Osteocyte (in vitro differentiated cells): ENCODE results near the gene FRAS1. TPM values are rescaled to one million over a fixed set of nuclear protein-coding genes. Genes with fewer than 3 reads are reported as not detected.
"Not testable (repeated sequence)": the region's sequence is repeated elsewhere in the genome, so short reads cannot be mapped to it uniquely, and the experiment has no call there.

Experiments
- DNase-seq: peaks from one replicate; pipeline ENCODE4 v3.0.0; 2021; ENCODE audit warnings: mixed read lengths; ENCODE audit not compliant: unreplicated experiment; ENCODE audit errors: extremely low spot score
- H3K27ac Mint-ChIP-seq: one replicate; pipeline ENCODE4 v1.8.0; 2021; ENCODE audit warnings: mild to moderate bottlenecking, mixed read lengths; ENCODE audit not compliant: unreplicated experiment
- H3K27me3 Mint-ChIP-seq: one replicate; pipeline ENCODE4 v1.8.0; 2021; ENCODE audit warnings: mixed read lengths; ENCODE audit not compliant: unreplicated experiment
- H3K36me3 Mint-ChIP-seq: one replicate; pipeline ENCODE4 v1.8.0; 2021; ENCODE audit warnings: mixed read lengths; ENCODE audit not compliant: unreplicated experiment
- H3K4me1 Mint-ChIP-seq: one replicate; pipeline ENCODE4 v1.8.0; 2021; ENCODE audit warnings: mixed read lengths; ENCODE audit not compliant: unreplicated experiment
- H3K4me3 Mint-ChIP-seq: one replicate; pipeline ENCODE4 v1.8.0; 2021; ENCODE audit warnings: mild to moderate bottlenecking, moderate library complexity, mixed read lengths; ENCODE audit not compliant: unreplicated experiment
- H3K9me3 Mint-ChIP-seq: one replicate; pipeline ENCODE4 v1.8.0; 2021; ENCODE audit warnings: mixed read lengths; ENCODE audit not compliant: unreplicated experiment
- CTCF ChIP-seq: fragments of 200-600 bp; sonication (generic); IDR thresholded peaks from 2 replicates; pipeline ENCODE4 v1.5.0; 2021; ENCODE audit warnings: antibody characterized with exemption, mild to moderate bottlenecking, moderate library complexity
- total RNA-seq: library from RNA; stranded (reverse); gene quantifications from 2 replicates; pipeline ENCODE4 v1.2.1, GENCODE V29; 2021

FRAS1 gene
- total RNA-seq, 1 donor from 2014 or later: 0.89 TPM

GRCh38 chr4:78483811-78484210 lies 426.7 kb downstream of the FRAS1 start:
- no peak for TF ChIP-seq CTCF
- peaks cover 8% of the 10 kb centered on the region for H3K4me1 Mint-ChIP-seq
- no peaks in the 10 kb centered on the region for H3K36me3 Mint-ChIP-seq
- no peaks in the 10 kb centered on the region for H3K9me3 Mint-ChIP-seq
- H3K4me3 Mint-ChIP-seq: no peak overlapping the region
- no peaks in the 10 kb centered on the region for H3K27me3 Mint-ChIP-seq
- no peak for DNase-seq
- no peak overlapping the region for H3K27ac Mint-ChIP-seq

GRCh38 chr4:78484574-78484973 lies 427.5 kb downstream of the FRAS1 start:
- H3K4me3 Mint-ChIP-seq: no peak overlapping the region
- H3K27me3 Mint-ChIP-seq: no peaks in the 10 kb centered on the region
- H3K36me3 Mint-ChIP-seq: no peaks in the 10 kb centered on the region
- peaks cover 8% of the 10 kb centered on the region for H3K4me1 Mint-ChIP-seq
- no peak overlapping the region for H3K27ac Mint-ChIP-seq
- no peaks in the 10 kb centered on the region for H3K9me3 Mint-ChIP-seq
- DNase-seq: no peak
- TF ChIP-seq CTCF: no peak

GRCh38 chr4:78493731-78494130 lies 436.6 kb downstream of the FRAS1 start:
- Mint-ChIP-seq H3K4me1 (no peaks in the 10 kb centered on the region), H3K27me3 (peaks cover 21% of the 10 kb centered on the region), H3K4me3 (no peak overlapping the region), H3K27ac (no peak overlapping the region), H3K36me3 (no peaks in the 10 kb centered on the region), H3K9me3 (peaks cover 5% of the 10 kb centered on the region)
- no peak for TF ChIP-seq CTCF
- DNase-seq: no peak

- Mint-ChIP-seq H3K27ac (no peak overlapping the region), H3K36me3 (no peaks in the 10 kb centered on the region), H3K9me3 (no peaks in the 10 kb centered on the region), H3K27me3 (peaks cover 9% of the 10 kb centered on the region), H3K4me1 (no peaks in the 10 kb centered on the region), H3K4me3 (no peak overlapping the region)
- no peak for DNase-seq
- no peak for TF ChIP-seq CTCF
Measured at GRCh38 chr4:78496021-78496643, 439.0 kb downstream of the FRAS1 start.

GRCh38 chr4:78506260-78506659 lies 449.1 kb downstream of the FRAS1 start:
- H3K36me3 Mint-ChIP-seq, H3K27ac Mint-ChIP-seq, H3K4me3 Mint-ChIP-seq, DNase-seq, H3K4me1 Mint-ChIP-seq, H3K9me3 Mint-ChIP-seq: not testable (repeated sequence)
- peaks cover 35% of the 10 kb centered on the region for H3K27me3 Mint-ChIP-seq

GRCh38 chr4:78509043-78509442 lies 451.9 kb downstream of the FRAS1 start:
- Mint-ChIP-seq H3K4me1 (no peaks in the 10 kb centered on the region), H3K4me3 (no peak overlapping the region), H3K36me3 (no peaks in the 10 kb centered on the region), H3K27me3 (peaks cover 21% of the 10 kb centered on the region), H3K9me3 (no peaks in the 10 kb centered on the region), H3K27ac (no peak overlapping the region)
- TF ChIP-seq CTCF: no peak
- no peak for DNase-seq
